K562 (cell line): ENCODE measurements around the gene GBX1. TPM values are rescaled to one million over a fixed set of nuclear protein-coding genes. Genes with fewer than 3 reads are reported as not detected.

ENCODE experiments used
- ATAC-seq: fragments of 200-7000 bp; cut with Tn5 transposase; 3 replicates; pipeline ENCODE4 v1.9.1; 2020; ENCODE audit warnings: moderate library complexity
- BruUV-seq: library from RNA; stranded (reverse); fragments of 400-500 nt; replicated peaks from 2 replicates; lab custom pipeline; 2021; lab: Mats Ljungman, UMichigan
- CTCF ChIA-PET: fragments of 300-600 bp; formaldehyde crosslinking; extraction: SDS; loops from one replicate; lab custom pipeline; 2021; ENCODE audit warnings: low intra/inter-chr PET ratio; lab: Yijun Ruan, JAX
- POLR2A ChIA-PET: fragments of 300-600, 350-650 bp; sonication (Branson Sonifier 250); formaldehyde crosslinking; extraction: SDS; loops from one replicate; lab custom pipeline; 2021; ENCODE audit warnings: antibody characterized with exemption, inconsistent platforms; lab: Yijun Ruan, JAX
- DNase-seq, 4 experiments: peaks; one replicate each; pipeline versions ENCODE4 v3.0.0 to v3.0.0-alpha.2; 2011 to 2018; ENCODE audit warnings: low spot score in 3 of 4, mixed read lengths in 3 of 4; ENCODE audit errors: extremely low read depth in 1 of 4
- FAIRE-seq: peaks from 2 replicates; lab custom pipeline; 2011; peaks lifted over from hg19 to GRCh38; lab: Jason Lieb, UNC
- H2AFZ ChIP-seq: 2 replicates; pipeline ENCODE4 v1.6.0; 2011; ENCODE audit warnings: low read depth, low read length, control low read depth, inconsistent platforms
- H3K27ac ChIP-seq: fragments of 200-600 bp; 3 replicates; pipeline ENCODE4 v1.8.0; 2011; ENCODE audit warnings: low read depth, mild to moderate bottlenecking, control low read depth, inconsistent platforms, low read length, moderate library complexity, mixed read lengths; ENCODE audit errors: extremely low read depth
- H3K27me3 ChIP-seq, 2 experiments: fragments of 300-600 bp in 1 of 2; 2 replicates in 1 of 2; 3 replicates in 1 of 2; pipeline versions ENCODE4 v1.6.0 to v1.8.0; 2011; ENCODE audit warnings: inconsistent platforms in 2 of 2, low read length in 2 of 2, mild to moderate bottlenecking in 1 of 2, mixed read lengths in 1 of 2, moderate library complexity in 1 of 2; ENCODE audit not compliant: control insufficient read depth in 2 of 2, insufficient read depth in 2 of 2
- H3K36me3 ChIP-seq: fragments of 300-600 bp; 3 replicates; pipeline ENCODE4 v1.8.0; 2011; ENCODE audit warnings: mild to moderate bottlenecking, low read length, inconsistent platforms; ENCODE audit not compliant: control insufficient read depth, insufficient read depth
- H3K4me1 ChIP-seq, 2 experiments: fragments of 200-600 bp in 1 of 2; replicated peaks in 1 of 2; 2 replicates in 1 of 2; 3 replicates in 1 of 2; pipeline versions ENCODE4 v1.5.1 to v1.8.0; 2011; ENCODE audit warnings: inconsistent platforms in 2 of 2, low read length in 2 of 2, mild to moderate bottlenecking in 1 of 2, mixed read lengths in 1 of 2, moderate library complexity in 1 of 2; ENCODE audit not compliant: control insufficient read depth in 2 of 2, insufficient read depth in 2 of 2
- H3K4me2 ChIP-seq: 2 replicates; pipeline ENCODE4 v1.6.1; 2011; ENCODE audit warnings: low read length, control low read depth, inconsistent platforms, mixed read lengths; ENCODE audit not compliant: insufficient read depth
- H3K4me3 ChIP-seq: fragments of 200-600 bp; sonication (generic), shearing (Covaris generic); 2 replicates; pipeline ENCODE4 v1.5.1; 2016; ENCODE audit warnings: control low read depth, inconsistent platforms
- H3K79me2 ChIP-seq: fragments of 200-600 bp; 3 replicates; pipeline ENCODE4 v1.8.0; 2011; ENCODE audit warnings: low read length, inconsistent platforms; ENCODE audit not compliant: control insufficient read depth, insufficient read depth
- H3K9ac ChIP-seq, 2 experiments: 2 replicates each; pipeline versions ENCODE4 v1.6.0 to v1.6.1; 2011; ENCODE audit warnings: low read depth in 2 of 2, low read length in 2 of 2, control low read depth in 1 of 2, inconsistent platforms in 1 of 2, mild to moderate bottlenecking in 1 of 2, mixed read lengths in 1 of 2; ENCODE audit not compliant: insufficient read depth in 1 of 2
- H3K9me1 ChIP-seq: one replicate; pipeline ENCODE4 v1.6.0; 2011; ENCODE audit warnings: inconsistent platforms, mild to moderate bottlenecking, low read length, moderate library complexity; ENCODE audit not compliant: control insufficient read depth, insufficient read depth
- H3K9me3 ChIP-seq: replicated peaks from 2 replicates; pipeline ENCODE4 v1.5.1; 2011; ENCODE audit warnings: low read depth, low read length, inconsistent platforms; ENCODE audit not compliant: control insufficient read depth, insufficient read depth
- H4K20me1 ChIP-seq: replicated peaks from 2 replicates; pipeline ENCODE4 v1.6.1; 2011; ENCODE audit warnings: low read length, inconsistent platforms, mixed read lengths; ENCODE audit not compliant: control insufficient read depth, insufficient read depth
- CHD4 ChIP-seq: fragments of 200-600 bp; sonication (generic); IDR thresholded peaks from 3 replicates; pipeline ENCODE4 v1.6.1; 2012; ENCODE audit warnings: low read depth, mild to moderate bottlenecking, mixed read lengths, low read length, inconsistent platforms; ENCODE audit not compliant: insufficient read depth, insufficient replicate concordance, poor library complexity, severe bottlenecking
- FOXP1 ChIP-seq: sonication (generic); formaldehyde crosslinking; IDR thresholded peaks from 2 replicates; pipeline ENCODE4 v1.8.0; 2022; ENCODE audit warnings: mild to moderate bottlenecking, missing genetic modification reagents
- IRF2 ChIP-seq: sonication (generic); formaldehyde crosslinking; IDR thresholded peaks from 2 replicates; pipeline ENCODE4 v1.8.1; 2022; ENCODE audit warnings: mild to moderate bottlenecking, missing genetic modification reagents
- MAX ChIP-seq: sonication (generic); formaldehyde crosslinking; IDR thresholded peaks from 2 replicates; pipeline ENCODE4 v1.9.0; 2022; ENCODE audit warnings: mild to moderate bottlenecking, missing genetic modification reagents
- ZBTB7A ChIP-seq: IDR thresholded peaks from 2 replicates; pipeline ENCODE4 v1.6.1; 2011; ENCODE audit warnings: low read depth, mild to moderate bottlenecking, low read length, moderate library complexity, borderline replicate concordance; ENCODE audit not compliant: control insufficient read depth
- ZNF444 ChIP-seq: fragments of 250-450 bp; sonication (Bioruptor Pico); IDR thresholded peaks from 2 replicates; pipeline ENCODE4 v1.4.0; 2020; ENCODE audit warnings: mild to moderate bottlenecking, moderate library complexity
- ZNF511 ChIP-seq: sonication (generic); formaldehyde crosslinking; IDR thresholded peaks from 2 replicates; pipeline ENCODE4 v1.8.0; 2022; ENCODE audit warnings: mild to moderate bottlenecking, missing genetic modification reagents
- WGBS: fragments of 100-300 bp; shearing (Covaris generic); methylation state at CpG from one replicate; pipeline ENCODE4 v1.1.6; 2016; ENCODE audit warnings: low coverage, mixed read lengths; ENCODE audit not compliant: insufficient coverage; ENCODE audit errors: missing lambda C conversion rate; 5-methylcytosine and 5-hydroxymethylcytosine counted together
- in situ Hi-C: fragments of 300-500 bp; cut with MboI; formaldehyde crosslinking; loops from 4 replicates; pipeline ENCODE4 v1.15.0; 2018; ENCODE audit warnings: inconsistent platforms, mixed read lengths
- intact Hi-C: fragments of 100-400 bp; cut with micrococcal nuclease; formaldehyde crosslinking; loops from 2 replicates; pipeline ENCODE4 v1.14.2; 2022
- polyA plus RNA-seq, 8 experiments: library from polyadenylated mRNA; depleted of rRNA in 4 of 8; stranded (reverse) in 5 of 8; unstranded in 3 of 8; fragments of >200 nt; fragmentation: Nextera tagmentation in 2 of 8; fragmentation: Illumina TruSeq in 1 of 8; extraction: Ambion mirVana in 2 of 8; extraction: Trizol in 1 of 8; gene quantifications; 2 replicates each; pipeline versions ENCODE4 v1.2.1 to v1.2.3, GENCODE V29; 2011 to 2014; ENCODE audit warnings: inconsistent platforms in 1 of 8, missing spikeins in 1 of 8
- total RNA-seq, 7 experiments: library from RNA; depleted of rRNA in 6 of 7; stranded (reverse); fragments of >200 nt in 6 of 7; fragmentation: Illumina TruSeq in 2 of 7; extraction: Trizol in 2 of 7; gene quantifications; 2 replicates each; pipeline versions ENCODE4 v1.2.1 to v1.2.3, GENCODE V29; 2011 to 2021; ENCODE audit warnings: low replicate concordance in 1 of 7

The GBX1 gene
- total and polyA plus RNA-seq, 9 of the 15 experiments (the other 6 are each of a cell fraction or from before 2014, with no cell fraction given) = not detected

- peaks cover under 1% of the 10 kb centered on the region for H3K9me1 ChIP-seq
Observed at GRCh38 chr7:151181011-151181431, 13.5 kb upstream of the GBX1 start.

More at GRCh38 chr7:151181011-151181431, 13.5 kb upstream of the GBX1 start:
- Histone ChIP-seq H3K9me3 (no peaks in the 10 kb centered on the region; the same call in 1 of the 2 replicates), H3K4me1 (peaks cover 0 to 9% of the 10 kb centered on the region in 2 experiments; a peak in 2 of 5 replicates), H3K4me3 (no peak overlapping the region), H3K27ac (no peak overlapping the region), H4K20me1 (peaks cover 16% of the 10 kb centered on the region; the same call in 1 of the 2 replicates), H3K79me2 (no peaks in the 10 kb centered on the region), H2AFZ (no peak overlapping the region), H3K4me2 (no peak overlapping the region), H3K27me3 (peaks cover 60 to 73% of the 10 kb centered on the region in 2 experiments), H3K36me3 (no peaks in the 10 kb centered on the region), H3K9ac (peak overlapping the region in 1 of 2 experiments; percentile 47; a peak in 1 of 4 replicates)
- 1% methylated on average over 22 of the region's 22 CpGs for WGBS
- FAIRE-seq (no peak), ATAC-seq (peak; percentile 49), DNase-seq (no peak)
- intact Hi-C loops = no loop called here
- no TSS peak for BruUV-seq
- no peak for TF ChIP-seq ZBTB7A
- no peak for TF ChIP-seq CHD4
- TF ChIP-seq ZNF444 (CRISPR knock-in tag) = no peak
- peak; percentile 25; the same call in 1 of the 2 replicates for TF ChIP-seq ZNF511
- TF ChIP-seq FOXP1 (CRISPR knock-in tag) = 0 out of 2 replicates have a peak, but pooled peaks have one; percentile 31
- TF ChIP-seq IRF2 (CRISPR knock-in tag) = 0 out of 2 replicates have a peak, but pooled peaks have one; percentile 41
- peak; percentile 47; the same call in 1 of the 2 replicates for TF ChIP-seq MAX (CRISPR knock-in tag)
- CTCF ChIA-PET = no interaction called here
- in situ Hi-C loops = no loop called here
- POLR2A ChIA-PET = interaction anchor here (0.8 to 1.5 kb wide), 3 partner anchors 13 to 53 kb away, joined by 4 to 6 read pairs (median 5); partner anchors contain the start of genes CHPF2 and GBX1
